GM18508 (cell line): ENCODE data around the gene ARHGAP15.

Source experiments
- ATAC-seq: cut with Tn5 transposase; IDR thresholded peaks from one replicate; pipeline ENCODE4 v1.9.1; 2021; ENCODE audit warnings: moderate number of reproducible peaks; ENCODE audit not compliant: insufficient read depth, unreplicated experiment

Gene ARHGAP15

GRCh38 chr2:143431316-143431715, 302.1 kb downstream of the ARHGAP15 start:
- no peak for ATAC-seq

DNA sequence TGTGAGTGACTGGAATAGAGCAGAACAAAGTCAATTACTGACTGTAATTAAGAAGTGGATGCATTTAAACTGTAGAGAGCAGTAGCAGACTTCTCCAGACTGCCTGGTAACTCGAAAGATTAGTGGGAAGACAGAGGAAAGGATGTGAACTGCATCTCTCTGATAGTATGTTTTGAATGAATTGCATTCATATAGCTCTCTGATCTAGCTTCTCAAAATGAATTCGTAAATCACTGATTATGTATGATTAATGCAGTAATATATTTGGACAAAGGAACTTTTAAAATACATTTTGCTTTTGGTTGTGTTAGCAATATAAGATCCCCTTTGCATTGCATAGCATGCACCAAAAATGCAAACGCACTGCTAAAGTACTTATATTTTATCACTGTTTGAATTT, 304.0 kb downstream of the ARHGAP15 start:
- no peak for ATAC-seq

DNA sequence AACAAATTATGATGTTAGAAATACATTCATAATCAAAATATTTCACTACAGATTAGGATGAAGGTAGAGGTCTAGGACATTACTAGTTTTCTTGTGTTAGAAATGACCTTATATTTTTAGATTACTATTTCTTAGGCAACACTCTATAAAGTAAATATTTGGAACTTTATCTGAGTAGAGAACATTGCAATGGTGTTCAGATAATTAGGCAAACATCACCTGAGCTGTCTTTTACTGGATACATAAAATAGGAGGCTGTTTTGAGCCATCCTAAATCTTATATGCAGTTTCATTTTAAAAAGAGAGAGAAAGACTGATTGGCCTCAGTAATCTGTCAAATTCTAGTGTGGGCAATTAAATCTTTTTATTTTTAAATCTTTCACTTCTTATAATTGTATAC, 304.6 kb downstream of the ARHGAP15 start:
- no peak for ATAC-seq

GRCh38 chr2:143434445-143434844, 305.2 kb downstream of the ARHGAP15 start:
- no peak for ATAC-seq

- ATAC-seq, result no peak
Observed at GRCh38 chr2:143435131-143435530, 305.9 kb downstream of the ARHGAP15 start.

- ATAC-seq, result no peak
Observed at GRCh38 chr2:143436951-143437350, 307.7 kb downstream of the ARHGAP15 start.

- no peak for ATAC-seq
Observed at GRCh38 chr2:143440411-143441012, 311.3 kb downstream of the ARHGAP15 start.

DNA sequence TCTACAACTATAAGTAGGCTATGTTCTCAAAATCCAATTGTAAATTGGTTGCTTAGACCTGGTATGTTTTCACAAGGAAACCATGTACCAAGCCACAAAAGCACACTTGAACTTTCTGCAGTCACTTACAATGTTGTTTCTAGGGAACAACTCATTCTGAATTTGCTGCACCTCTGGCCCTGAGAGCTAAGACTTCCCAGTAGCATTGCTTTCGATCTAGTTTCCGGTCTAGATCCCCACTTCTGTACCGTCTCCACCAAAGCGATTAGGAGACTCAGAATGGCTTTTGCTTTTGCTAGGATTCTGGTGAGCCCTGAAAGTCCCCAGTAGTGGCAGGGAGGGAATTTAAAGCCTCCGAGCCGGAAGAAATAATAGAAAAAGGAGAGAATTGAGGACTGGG, 313.0 kb downstream of the ARHGAP15 start:
- ATAC-seq, result no peak

DNA sequence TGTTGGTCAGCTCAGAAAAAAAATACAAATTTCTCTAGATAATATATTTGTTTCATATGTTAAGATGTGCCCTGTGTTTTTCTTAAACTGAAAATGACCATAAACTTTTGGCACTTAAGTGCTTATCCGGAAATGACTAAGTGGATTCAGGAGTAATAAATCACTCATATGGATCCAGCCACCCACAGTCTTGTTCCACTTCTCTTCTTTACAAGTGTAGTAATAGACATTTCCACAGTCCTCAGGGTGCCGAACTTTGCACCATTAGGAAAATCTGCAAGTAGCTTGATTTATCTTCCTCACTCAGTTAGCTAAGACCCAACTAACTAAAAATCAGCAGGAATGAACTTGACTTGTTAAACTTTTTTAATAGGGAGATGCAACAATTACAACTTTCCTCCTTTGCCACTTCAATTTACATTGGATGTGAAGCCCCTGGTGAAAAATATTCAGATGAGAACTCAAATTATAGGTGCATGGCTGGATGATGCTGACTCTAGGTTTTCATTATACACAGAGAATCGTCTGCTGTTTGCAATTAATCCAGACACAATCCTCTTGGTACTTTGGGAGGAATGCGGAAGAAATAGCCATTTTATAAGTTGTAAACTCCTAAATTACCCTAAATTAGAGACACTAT, 322.5 kb downstream of the ARHGAP15 start:
- ATAC-seq, result peak; percentile 59

DNA sequence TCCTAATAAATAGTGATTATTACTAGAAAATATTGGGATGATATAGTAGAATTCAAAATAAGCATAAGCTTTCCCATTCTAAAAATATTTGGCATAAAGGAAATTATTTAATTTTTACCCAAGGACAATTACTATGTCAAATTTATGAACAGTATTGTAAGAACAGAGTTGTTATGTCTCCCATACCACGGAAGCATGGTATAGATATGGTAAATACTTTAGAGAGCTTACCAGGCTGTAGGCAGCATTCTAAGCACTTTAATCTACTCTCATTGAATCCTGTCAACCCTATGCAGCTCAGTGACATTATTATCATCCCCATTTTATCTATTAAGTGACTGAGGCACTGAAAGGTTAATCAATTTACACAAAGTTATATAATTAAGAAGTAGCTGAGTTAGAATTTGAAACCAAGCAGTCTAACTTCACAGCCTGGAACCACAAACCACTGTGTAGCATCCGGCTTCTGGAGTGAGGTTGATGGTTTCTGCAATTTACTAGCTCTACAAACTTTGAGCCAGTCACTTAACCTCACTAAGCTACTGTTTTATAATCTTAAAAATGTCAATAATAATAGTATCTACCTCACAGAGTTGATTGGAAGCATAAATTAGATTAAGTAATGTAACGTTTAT, 323.7 kb downstream of the ARHGAP15 start:
- no peak for ATAC-seq

GRCh38 chr2:143453981-143454511, 324.8 kb downstream of the ARHGAP15 start:
- ATAC-seq, result no peak

GRCh38 chr2:143455317-143455716, 326.1 kb downstream of the ARHGAP15 start:
- no peak for ATAC-seq

DNA sequence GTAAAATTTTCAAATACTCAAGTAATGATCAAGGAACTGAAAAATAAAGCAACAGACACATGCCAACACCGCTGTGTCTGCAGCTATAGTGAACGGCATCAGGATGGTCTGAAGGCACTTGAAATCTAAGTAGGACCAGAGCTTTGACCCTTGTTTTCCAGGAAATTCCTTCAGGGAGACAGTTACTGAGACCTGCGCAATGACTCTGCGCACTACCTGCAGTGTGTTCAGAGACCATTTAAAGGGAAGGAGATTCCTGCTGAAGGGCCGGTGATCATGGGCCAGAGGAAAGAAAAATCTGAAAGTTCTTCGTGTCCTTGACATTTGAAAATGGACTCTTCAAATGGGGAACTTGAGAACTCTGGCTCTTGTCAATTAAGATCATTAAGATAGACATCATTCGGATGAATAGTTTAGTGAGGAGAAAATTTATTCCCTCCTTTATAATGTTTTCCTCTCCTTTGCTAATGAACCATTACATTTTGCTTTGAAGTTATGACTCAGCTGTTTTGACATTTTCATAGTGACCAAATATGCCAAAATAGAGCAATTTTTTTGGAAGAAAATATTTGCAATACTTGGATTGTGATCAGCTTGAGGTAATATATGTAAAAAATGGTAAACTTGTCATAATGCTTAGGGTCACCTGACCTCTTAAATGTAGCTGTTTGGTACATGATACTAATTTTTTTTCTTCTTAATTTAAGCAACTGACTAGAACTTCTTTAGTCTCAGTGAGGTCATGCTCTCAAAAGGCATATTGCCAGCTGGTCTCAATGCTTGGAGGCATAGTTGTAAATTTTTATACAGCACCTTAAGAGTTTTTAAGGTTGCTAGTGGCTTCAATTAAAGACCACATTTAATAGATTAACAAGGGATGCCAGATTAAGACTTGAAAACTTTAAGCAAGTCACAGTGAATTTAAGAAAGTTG, 329.3 kb downstream of the ARHGAP15 start:
- no peak for ATAC-seq

DNA sequence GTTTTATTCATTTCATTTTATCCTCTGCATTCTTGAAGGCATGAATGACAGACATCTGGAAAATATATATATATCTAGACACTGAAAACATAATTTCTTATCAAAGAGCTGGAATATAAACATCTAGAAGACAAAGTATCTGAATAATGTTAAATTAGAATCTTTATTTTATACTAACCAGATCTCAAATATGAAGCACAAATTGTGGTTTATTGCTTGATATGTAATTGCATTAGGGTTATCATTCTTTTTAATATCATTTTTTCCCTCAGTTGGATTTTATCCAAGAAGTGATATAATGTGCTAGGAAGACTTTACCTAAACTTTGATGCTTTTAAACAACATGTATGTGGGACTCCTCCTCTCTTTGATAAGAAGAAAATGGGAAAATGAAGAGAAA, 331.2 kb downstream of the ARHGAP15 start:
- ATAC-seq, result no peak

DNA sequence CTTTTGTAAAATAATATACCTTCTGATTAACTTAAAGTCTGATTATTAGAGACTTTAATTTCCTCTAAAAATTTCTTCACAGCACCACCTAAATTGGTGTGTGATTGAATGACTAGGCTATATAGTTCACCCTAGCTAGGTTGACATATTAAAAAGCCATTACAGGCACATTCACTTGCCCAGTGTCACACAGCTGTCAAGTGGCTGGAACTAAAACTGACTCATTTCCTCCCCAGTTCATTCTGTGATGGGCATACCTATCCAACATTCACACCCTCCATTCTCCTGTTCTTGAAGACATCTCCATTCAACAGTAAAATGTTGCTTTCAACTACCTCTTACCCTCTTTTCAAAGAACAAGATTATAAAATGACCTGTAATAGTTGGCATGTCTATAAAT, 334.5 kb downstream of the ARHGAP15 start:
- ATAC-seq, result peak; percentile 52

GRCh38 chr2:143466391-143466790, 337.2 kb downstream of the ARHGAP15 start:
- no peak for ATAC-seq

DNA sequence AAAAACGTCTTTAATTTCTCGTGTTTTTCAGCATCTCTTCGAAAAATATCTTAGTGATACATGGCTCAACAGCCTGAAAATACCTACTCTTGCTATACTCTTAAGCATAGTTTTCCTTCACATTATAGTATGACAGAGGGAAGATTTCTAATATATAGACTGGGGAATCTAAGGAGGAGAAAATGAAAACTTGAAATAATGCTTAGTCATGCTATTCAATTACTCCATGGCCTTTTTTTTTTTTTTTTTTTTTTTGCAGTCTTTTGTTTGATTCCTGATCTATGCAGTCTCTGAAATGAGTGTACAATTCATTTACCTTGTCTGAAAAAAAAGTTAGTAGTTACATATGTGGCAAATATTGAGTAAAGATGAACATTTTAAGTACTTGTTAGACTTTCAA, 337.8 kb downstream of the ARHGAP15 start:
- ATAC-seq, result no peak

GRCh38 chr2:143468341-143468888, 339.2 kb downstream of the ARHGAP15 start:
- ATAC-seq, result peak; percentile 59

DNA sequence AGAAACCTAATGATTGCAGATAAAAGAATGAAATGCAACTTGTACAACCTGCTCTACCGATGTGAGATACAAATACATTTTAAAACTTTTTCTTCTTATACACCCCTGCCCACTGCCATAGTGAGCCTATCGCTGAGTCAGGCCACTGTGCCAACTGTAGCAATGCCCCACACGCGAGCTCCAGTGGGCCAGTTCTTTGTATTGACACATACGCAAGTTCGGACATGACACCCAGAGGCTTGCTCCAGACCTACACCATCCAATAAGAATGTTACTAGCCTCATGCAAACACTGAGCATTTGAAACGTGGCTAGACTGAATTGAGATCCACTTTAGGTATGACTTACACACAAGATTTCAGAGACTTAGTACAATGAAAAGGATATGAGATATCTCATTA, 340.1 kb downstream of the ARHGAP15 start:
- no peak for ATAC-seq

DNA sequence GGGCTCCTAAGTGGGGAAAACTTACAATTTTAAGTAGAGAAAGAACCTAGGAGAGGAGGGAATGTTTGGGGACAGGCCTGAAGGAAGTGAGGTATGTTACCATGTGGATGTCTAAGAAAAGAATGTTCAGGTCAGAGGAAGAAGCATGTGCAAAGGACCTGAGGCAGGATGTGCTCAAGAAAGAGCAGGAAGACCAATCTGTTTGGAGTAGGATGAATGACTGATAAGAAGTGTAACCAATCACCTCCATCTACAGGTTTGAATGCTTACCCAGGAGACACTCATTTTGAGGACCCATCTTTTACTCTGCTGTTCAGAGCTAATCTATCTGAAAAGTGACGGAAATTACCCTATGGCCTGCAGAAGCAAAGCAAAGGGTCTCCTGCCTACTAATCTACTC, 342.3 kb downstream of the ARHGAP15 start:
- ATAC-seq, result no peak
